WTC11 (cell line): ENCODE results near the gene C1QBP. TPM values are rescaled to one million over a fixed set of nuclear protein-coding genes. Genes with fewer than 3 reads are reported as not detected.

Source experiments
- ATAC-seq: fragments of 200-7000 bp; cut with Tn5 transposase; 2 replicates; pipeline ENCODE4 v1.10.0; 2021; ENCODE audit warnings: mild to moderate bottlenecking, moderate library complexity
- CTCF ChIA-PET: fragments of 300-600 bp; sonication (Branson Sonifier 250); formaldehyde crosslinking; loops from one replicate; lab custom pipeline; 2021; ENCODE audit warnings: antibody characterized with exemption; lab: Charles Lee
- POLR2A ChIA-PET: fragments of 350-600 bp; sonication (Branson Sonifier 250); formaldehyde crosslinking; loops from one replicate; lab custom pipeline; 2021; ENCODE audit warnings: antibody characterized with exemption; lab: Charles Lee
- DNase-seq: peaks from one replicate; pipeline ENCODE4 v3.0.0; 2021; ENCODE audit warnings: low spot score
- H3K27ac Mint-ChIP-seq: 2 replicates; pipeline ENCODE4 v1.8.0; 2021; ENCODE audit warnings: mixed read lengths
- H3K27me3 Mint-ChIP-seq: 2 replicates; pipeline ENCODE4 v1.8.0; 2021; ENCODE audit warnings: low read depth, mild to moderate bottlenecking, moderate library complexity, mixed read lengths
- H3K36me3 Mint-ChIP-seq: 2 replicates; pipeline ENCODE4 v1.8.0; 2021; ENCODE audit warnings: mixed read lengths
- H3K4me1 Mint-ChIP-seq: 2 replicates; pipeline ENCODE4 v1.8.0; 2022; ENCODE audit warnings: mixed read lengths
- H3K4me3 Mint-ChIP-seq: 2 replicates; pipeline ENCODE4 v1.8.0; 2021; ENCODE audit warnings: mild to moderate bottlenecking, moderate library complexity, mixed read lengths
- H3K9me3 Mint-ChIP-seq: 2 replicates; pipeline ENCODE4 v1.8.0; 2021; ENCODE audit warnings: mixed read lengths
- ATF1 ChIP-seq: sonication (generic); formaldehyde crosslinking; IDR thresholded peaks from 2 replicates; pipeline ENCODE4 v1.8.1; 2023; ENCODE audit warnings: mild to moderate bottlenecking, moderate library complexity, missing genetic modification reagents
- ATF3 ChIP-seq: sonication (generic); formaldehyde crosslinking; conservative IDR thresholded peaks from 2 replicates; pipeline ENCODE4 v1.8.1; 2022; ENCODE audit warnings: mild to moderate bottlenecking, missing genetic modification reagents
- FOXJ3 ChIP-seq: sonication (generic); formaldehyde crosslinking; IDR thresholded peaks from 2 replicates; pipeline ENCODE4 v1.9.0; 2021; ENCODE audit warnings: missing genetic modification reagents, mild to moderate bottlenecking, borderline replicate concordance
- FOXK1 ChIP-seq: sonication (generic); formaldehyde crosslinking; IDR thresholded peaks from 2 replicates; pipeline ENCODE4 v1.8.0; 2022; ENCODE audit warnings: mild to moderate bottlenecking, moderate library complexity, missing genetic modification reagents
- PREB ChIP-seq: sonication (generic); formaldehyde crosslinking; IDR thresholded peaks from 2 replicates; pipeline ENCODE4 v1.8.1; 2022; ENCODE audit warnings: mild to moderate bottlenecking, missing genetic modification reagents, moderate library complexity, borderline replicate concordance
- RELA ChIP-seq: sonication (generic); formaldehyde crosslinking; IDR thresholded peaks from 2 replicates; pipeline ENCODE4 v1.8.1; 2022; ENCODE audit warnings: missing genetic modification reagents, mild to moderate bottlenecking, borderline replicate concordance
- SMAD3 ChIP-seq: sonication (generic); formaldehyde crosslinking; IDR thresholded peaks from 2 replicates; pipeline ENCODE4 v1.8.0; 2022; ENCODE audit warnings: missing genetic modification reagents, mild to moderate bottlenecking, borderline replicate concordance
- SMAD4 ChIP-seq: sonication (generic); formaldehyde crosslinking; IDR thresholded peaks from 2 replicates; pipeline ENCODE4 v1.8.0; 2022; ENCODE audit warnings: mild to moderate bottlenecking, missing genetic modification reagents
- STAT6 ChIP-seq: sonication (generic); formaldehyde crosslinking; conservative IDR thresholded peaks from 2 replicates; pipeline ENCODE4 v1.8.1; 2023; ENCODE audit warnings: mild to moderate bottlenecking, low read depth, missing genetic modification reagents, moderate library complexity
- TCF7 ChIP-seq: sonication (generic); formaldehyde crosslinking; IDR thresholded peaks from 2 replicates; pipeline ENCODE4 v1.8.0; 2022; ENCODE audit warnings: mild to moderate bottlenecking, low read depth, missing genetic modification reagents, moderate library complexity
- TEAD4 ChIP-seq: sonication (generic); formaldehyde crosslinking; IDR thresholded peaks from 2 replicates; pipeline ENCODE4 v1.8.0; 2022; ENCODE audit warnings: mild to moderate bottlenecking, missing genetic modification reagents
- USF2 ChIP-seq: sonication (generic); formaldehyde crosslinking; IDR thresholded peaks from 2 replicates; pipeline ENCODE4 v1.8.1; 2023; ENCODE audit warnings: mild to moderate bottlenecking, missing genetic modification reagents, moderate library complexity
- ZBTB21 ChIP-seq: sonication (generic); formaldehyde crosslinking; IDR thresholded peaks from 2 replicates; pipeline ENCODE4 v1.8.1; 2023; ENCODE audit warnings: mild to moderate bottlenecking, missing genetic modification reagents, borderline replicate concordance
- ZNF138 ChIP-seq: sonication (generic); formaldehyde crosslinking; conservative IDR thresholded peaks from 2 replicates; pipeline ENCODE4 v1.8.1; 2022; ENCODE audit warnings: mild to moderate bottlenecking, moderate library complexity, missing genetic modification reagents
- ZNF671 ChIP-seq: fragments of 250-450 bp; sonication (Bioruptor Pico); IDR thresholded peaks from 2 replicates; pipeline ENCODE4 v1.8.0; 2021; ENCODE audit warnings: mild to moderate bottlenecking
- total RNA-seq: library from RNA; stranded (reverse); gene quantifications from 3 replicates; pipeline ENCODE4 v1.2.3, GENCODE V29; 2021
- TF ChIP-seq, protein P1 (sequence below): sonication (generic); formaldehyde crosslinking; IDR thresholded peaks from 2 replicates; pipeline ENCODE4 v1.8.0; 2023; ENCODE audit warnings: missing genetic modification reagents
- TF ChIP-seq, protein P2 (sequence below): sonication (generic); formaldehyde crosslinking; IDR thresholded peaks from 2 replicates; pipeline ENCODE4 v1.8.1; 2023; ENCODE audit warnings: mild to moderate bottlenecking, missing genetic modification reagents
- TF ChIP-seq, protein P3 (sequence below): sonication (generic); formaldehyde crosslinking; IDR thresholded peaks from 2 replicates; pipeline ENCODE4 v1.8.0; 2022; ENCODE audit warnings: mild to moderate bottlenecking, missing genetic modification reagents
- TF ChIP-seq, protein P4 (sequence below): sonication (generic); formaldehyde crosslinking; IDR thresholded peaks from 2 replicates; pipeline ENCODE4 v1.8.1; 2022; ENCODE audit warnings: missing genetic modification reagents, borderline replicate concordance
- TF ChIP-seq, protein P5 (sequence below): fragments of 250-450 bp; sonication (Bioruptor Pico); IDR thresholded peaks from 2 replicates; pipeline ENCODE4 v2.1.2; 2022; ENCODE audit warnings: mild to moderate bottlenecking, moderate library complexity

Gene C1QBP
- total RNA-seq, 1 experiment from 2014 or later, result 429 TPM

DNA sequence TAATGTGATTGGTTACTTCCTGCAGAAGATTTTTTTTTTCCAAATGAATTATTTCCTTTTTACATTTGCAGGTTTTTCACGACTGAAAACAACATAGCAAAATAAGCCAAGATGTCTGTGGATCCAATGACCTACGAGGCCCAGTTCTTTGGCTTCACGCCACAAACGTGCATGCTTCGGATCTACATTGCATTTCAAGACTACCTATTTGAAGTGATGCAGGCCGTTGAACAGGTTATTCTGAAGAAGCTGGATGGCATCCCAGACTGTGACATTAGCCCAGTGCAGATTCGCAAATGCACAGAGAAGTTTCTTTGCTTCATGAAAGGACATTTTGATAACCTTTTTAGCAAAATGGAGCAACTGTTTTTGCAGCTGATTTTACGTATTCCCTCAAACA lies 49.8 kb upstream of the C1QBP start:
- ATAC-seq, result no peak
- H3K4me3 Mint-ChIP-seq, result no peak overlapping the region
- POLR2A ChIA-PET, result no interaction called here

GRCh38 chr17:5486206-5487124 lies 47.5 kb upstream of the C1QBP start, which contains the start of gene MIS12:
Gene MIS12 (plus strand): TSS chr17:5486566. CDS start chr17:5488863, 2,297 bp downstream.
- Mint-ChIP-seq H3K4me1 (peaks cover 26% of the 10 kb centered on the region), H3K27me3 (no peaks in the 10 kb centered on the region), H3K9me3 (no peaks in the 10 kb centered on the region), H3K4me3 (peak within 1 kb of the TSS; percentile 100), H3K36me3 (peaks cover 50% of the 10 kb centered on the region), H3K27ac (peak within 1 kb of the TSS; percentile 100)
- ChIA-PET POLR2A (interaction anchor here (0.7 to 2.6 kb wide), 7 partner anchors 14 to 950 kb away, joined by 3 to 24 read pairs (median 3); partner anchors contain the start of gene DHX33), CTCF (interaction anchor here (0.7 to 3.0 kb wide), 7 partner anchors 13 to 249 kb away, joined by 3 to 15 read pairs (median 5); partner anchors contain the start of genes C1QBP, DHX33, NUP88 and RPAIN)
- DNase-seq (peak; percentile 97), ATAC-seq (peak; percentile 95)
- TF ChIP-seq, protein P1, sequence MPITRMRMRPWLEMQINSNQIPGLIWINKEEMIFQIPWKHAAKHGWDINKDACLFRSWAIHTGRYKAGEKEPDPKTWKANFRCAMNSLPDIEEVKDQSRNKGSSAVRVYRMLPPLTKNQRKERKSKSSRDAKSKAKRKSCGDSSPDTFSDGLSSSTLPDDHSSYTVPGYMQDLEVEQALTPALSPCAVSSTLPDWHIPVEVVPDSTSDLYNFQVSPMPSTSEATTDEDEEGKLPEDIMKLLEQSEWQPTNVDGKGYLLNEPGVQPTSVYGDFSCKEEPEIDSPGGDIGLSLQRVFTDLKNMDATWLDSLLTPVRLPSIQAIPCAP, result 0 out of 2 replicates have a peak, but pooled peaks have one; percentile 44
- TF ChIP-seq, protein P2, sequence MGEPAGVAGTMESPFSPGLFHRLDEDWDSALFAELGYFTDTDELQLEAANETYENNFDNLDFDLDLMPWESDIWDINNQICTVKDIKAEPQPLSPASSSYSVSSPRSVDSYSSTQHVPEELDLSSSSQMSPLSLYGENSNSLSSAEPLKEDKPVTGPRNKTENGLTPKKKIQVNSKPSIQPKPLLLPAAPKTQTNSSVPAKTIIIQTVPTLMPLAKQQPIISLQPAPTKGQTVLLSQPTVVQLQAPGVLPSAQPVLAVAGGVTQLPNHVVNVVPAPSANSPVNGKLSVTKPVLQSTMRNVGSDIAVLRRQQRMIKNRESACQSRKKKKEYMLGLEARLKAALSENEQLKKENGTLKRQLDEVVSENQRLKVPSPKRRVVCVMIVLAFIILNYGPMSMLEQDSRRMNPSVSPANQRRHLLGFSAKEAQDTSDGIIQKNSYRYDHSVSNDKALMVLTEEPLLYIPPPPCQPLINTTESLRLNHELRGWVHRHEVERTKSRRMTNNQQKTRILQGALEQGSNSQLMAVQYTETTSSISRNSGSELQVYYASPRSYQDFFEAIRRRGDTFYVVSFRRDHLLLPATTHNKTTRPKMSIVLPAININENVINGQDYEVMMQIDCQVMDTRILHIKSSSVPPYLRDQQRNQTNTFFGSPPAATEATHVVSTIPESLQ (CRISPR knock-in tag), result no peak
- TF ChIP-seq, protein P3, sequence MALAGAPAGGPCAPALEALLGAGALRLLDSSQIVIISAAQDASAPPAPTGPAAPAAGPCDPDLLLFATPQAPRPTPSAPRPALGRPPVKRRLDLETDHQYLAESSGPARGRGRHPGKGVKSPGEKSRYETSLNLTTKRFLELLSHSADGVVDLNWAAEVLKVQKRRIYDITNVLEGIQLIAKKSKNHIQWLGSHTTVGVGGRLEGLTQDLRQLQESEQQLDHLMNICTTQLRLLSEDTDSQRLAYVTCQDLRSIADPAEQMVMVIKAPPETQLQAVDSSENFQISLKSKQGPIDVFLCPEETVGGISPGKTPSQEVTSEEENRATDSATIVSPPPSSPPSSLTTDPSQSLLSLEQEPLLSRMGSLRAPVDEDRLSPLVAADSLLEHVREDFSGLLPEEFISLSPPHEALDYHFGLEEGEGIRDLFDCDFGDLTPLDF (CRISPR knock-in tag), result no peak
- peak; percentile 50; the same call in 1 of the 2 replicates for TF ChIP-seq ATF3 (CRISPR knock-in tag)
- TF ChIP-seq FOXJ3, result no peak
- TF ChIP-seq TEAD4 (CRISPR knock-in tag), result 0 out of 2 replicates have a peak, but pooled peaks have one; percentile 22
- no peak for TF ChIP-seq STAT6

More for the DNA sequence above, 49.8 kb upstream of the C1QBP start:
- no peak for DNase-seq
- CTCF ChIA-PET, result interaction anchor here (2.1 kb wide), 1 partner anchor 11 kb away, joined by 5 read pairs; a partner anchor contains a TSS
- TF ChIP-seq TEAD4 (CRISPR knock-in tag) (no peak), ATF1 (CRISPR knock-in tag) (no peak), SMAD3 (CRISPR knock-in tag) (no peak), TCF7 (CRISPR knock-in tag) (no peak), PREB (CRISPR knock-in tag) (no peak), RELA (CRISPR knock-in tag) (no peak), ZNF671 (CRISPR knock-in tag) (no peak), ZBTB21 (CRISPR knock-in tag) (no peak), SMAD4 (no peak), USF2 (CRISPR knock-in tag) (no peak), ZNF138 (CRISPR knock-in tag) (no peak), FOXK1 (CRISPR knock-in tag) (no peak)
- TF ChIP-seq, protein P4, sequence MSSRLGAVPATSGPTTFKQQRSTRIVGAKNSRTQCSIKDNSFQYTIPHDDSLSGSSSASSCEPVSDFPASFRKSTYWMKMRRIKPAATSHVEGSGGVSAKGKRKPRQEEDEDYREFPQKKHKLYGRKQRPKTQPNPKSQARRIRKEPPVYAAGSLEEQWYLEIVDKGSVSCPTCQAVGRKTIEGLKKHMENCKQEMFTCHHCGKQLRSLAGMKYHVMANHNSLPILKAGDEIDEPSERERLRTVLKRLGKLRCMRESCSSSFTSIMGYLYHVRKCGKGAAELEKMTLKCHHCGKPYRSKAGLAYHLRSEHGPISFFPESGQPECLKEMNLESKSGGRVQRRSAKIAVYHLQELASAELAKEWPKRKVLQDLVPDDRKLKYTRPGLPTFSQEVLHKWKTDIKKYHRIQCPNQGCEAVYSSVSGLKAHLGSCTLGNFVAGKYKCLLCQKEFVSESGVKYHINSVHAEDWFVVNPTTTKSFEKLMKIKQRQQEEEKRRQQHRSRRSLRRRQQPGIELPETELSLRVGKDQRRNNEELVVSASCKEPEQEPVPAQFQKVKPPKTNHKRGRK (CRISPR knock-in tag), result no peak
- TF ChIP-seq, protein P5, sequence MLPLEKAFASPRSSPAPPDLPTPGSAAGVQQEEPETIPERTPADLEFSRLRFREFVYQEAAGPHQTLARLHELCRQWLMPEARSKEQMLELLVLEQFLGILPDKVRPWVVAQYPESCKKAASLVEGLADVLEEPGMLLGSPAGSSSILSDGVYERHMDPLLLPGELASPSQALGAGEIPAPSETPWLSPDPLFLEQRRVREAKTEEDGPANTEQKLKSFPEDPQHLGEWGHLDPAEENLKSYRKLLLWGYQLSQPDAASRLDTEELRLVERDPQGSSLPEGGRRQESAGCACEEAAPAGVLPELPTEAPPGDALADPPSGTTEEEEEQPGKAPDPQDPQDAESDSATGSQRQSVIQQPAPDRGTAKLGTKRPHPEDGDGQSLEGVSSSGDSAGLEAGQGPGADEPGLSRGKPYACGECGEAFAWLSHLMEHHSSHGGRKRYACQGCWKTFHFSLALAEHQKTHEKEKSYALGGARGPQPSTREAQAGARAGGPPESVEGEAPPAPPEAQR, result no peak
- Mint-ChIP-seq H3K4me1 (peaks cover 26% of the 10 kb centered on the region), H3K36me3 (peaks cover 36% of the 10 kb centered on the region), H3K27me3 (peaks cover 6% of the 10 kb centered on the region; the same call in 1 of the 2 replicates), H3K27ac (no peak overlapping the region), H3K9me3 (peaks cover 5% of the 10 kb centered on the region; the same call in 1 of the 2 replicates)
